DMS79 treated with DMSO at 0.1 percent for 48 hours (cell line): Measurements from ENCODE around the gene ARID4B.
"Not testable (repeated sequence)": the region's sequence is repeated elsewhere in the genome, so short reads cannot be mapped to it uniquely, and the experiment has no call there.

Source experiments
- DNase-seq: peaks from one replicate; lab custom pipeline; 2025; lab: John Stamatoyannopoulos, UW

The ARID4B gene, protein sequence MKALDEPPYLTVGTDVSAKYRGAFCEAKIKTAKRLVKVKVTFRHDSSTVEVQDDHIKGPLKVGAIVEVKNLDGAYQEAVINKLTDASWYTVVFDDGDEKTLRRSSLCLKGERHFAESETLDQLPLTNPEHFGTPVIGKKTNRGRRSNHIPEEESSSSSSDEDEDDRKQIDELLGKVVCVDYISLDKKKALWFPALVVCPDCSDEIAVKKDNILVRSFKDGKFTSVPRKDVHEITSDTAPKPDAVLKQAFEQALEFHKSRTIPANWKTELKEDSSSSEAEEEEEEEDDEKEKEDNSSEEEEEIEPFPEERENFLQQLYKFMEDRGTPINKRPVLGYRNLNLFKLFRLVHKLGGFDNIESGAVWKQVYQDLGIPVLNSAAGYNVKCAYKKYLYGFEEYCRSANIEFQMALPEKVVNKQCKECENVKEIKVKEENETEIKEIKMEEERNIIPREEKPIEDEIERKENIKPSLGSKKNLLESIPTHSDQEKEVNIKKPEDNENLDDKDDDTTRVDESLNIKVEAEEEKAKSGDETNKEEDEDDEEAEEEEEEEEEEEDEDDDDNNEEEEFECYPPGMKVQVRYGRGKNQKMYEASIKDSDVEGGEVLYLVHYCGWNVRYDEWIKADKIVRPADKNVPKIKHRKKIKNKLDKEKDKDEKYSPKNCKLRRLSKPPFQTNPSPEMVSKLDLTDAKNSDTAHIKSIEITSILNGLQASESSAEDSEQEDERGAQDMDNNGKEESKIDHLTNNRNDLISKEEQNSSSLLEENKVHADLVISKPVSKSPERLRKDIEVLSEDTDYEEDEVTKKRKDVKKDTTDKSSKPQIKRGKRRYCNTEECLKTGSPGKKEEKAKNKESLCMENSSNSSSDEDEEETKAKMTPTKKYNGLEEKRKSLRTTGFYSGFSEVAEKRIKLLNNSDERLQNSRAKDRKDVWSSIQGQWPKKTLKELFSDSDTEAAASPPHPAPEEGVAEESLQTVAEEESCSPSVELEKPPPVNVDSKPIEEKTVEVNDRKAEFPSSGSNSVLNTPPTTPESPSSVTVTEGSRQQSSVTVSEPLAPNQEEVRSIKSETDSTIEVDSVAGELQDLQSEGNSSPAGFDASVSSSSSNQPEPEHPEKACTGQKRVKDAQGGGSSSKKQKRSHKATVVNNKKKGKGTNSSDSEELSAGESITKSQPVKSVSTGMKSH (N-terminal part only)

DNA sequence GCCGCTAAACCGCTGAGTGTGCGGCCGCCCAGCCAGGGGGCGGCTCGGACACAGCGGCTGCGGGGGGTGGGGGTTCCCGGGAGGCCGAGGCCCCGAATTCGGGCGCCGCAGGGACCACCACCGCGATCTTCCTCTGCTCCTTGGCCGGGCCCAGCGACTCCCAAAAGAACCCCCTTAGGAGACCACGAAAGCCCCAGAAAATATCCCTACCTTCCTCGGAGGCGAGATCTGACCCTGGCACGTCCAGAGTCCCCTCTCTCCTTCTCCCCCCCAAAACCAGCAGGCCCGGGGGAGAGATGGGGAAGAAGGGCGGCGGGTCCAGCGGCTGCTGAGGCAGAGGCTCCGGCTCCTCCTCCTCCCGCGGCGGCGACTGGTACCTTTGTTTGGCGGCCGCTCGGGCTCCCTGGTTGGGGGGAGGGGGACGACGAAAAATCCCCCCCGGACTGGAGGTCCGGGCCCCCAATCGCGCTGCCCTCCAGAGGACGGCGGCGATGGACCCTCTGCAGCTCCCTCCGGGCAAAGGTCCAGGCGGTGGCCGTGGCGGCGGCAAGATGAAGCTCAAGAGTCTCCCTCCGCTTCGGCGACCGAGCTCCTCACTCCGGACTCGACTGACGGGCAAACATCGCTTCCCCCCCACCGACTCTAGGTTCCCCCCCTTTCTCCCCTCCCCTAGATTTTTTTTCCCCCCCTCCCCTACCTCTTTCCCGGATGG lies at the start of gene ARID4B:
Gene ARID4B (minus strand): TSS at position 621 of the 712 bp plus-strand sequence. CDS start 1,260 bp downstream, outside the sequence.
- DNase-seq = peak; percentile 40

DNA sequence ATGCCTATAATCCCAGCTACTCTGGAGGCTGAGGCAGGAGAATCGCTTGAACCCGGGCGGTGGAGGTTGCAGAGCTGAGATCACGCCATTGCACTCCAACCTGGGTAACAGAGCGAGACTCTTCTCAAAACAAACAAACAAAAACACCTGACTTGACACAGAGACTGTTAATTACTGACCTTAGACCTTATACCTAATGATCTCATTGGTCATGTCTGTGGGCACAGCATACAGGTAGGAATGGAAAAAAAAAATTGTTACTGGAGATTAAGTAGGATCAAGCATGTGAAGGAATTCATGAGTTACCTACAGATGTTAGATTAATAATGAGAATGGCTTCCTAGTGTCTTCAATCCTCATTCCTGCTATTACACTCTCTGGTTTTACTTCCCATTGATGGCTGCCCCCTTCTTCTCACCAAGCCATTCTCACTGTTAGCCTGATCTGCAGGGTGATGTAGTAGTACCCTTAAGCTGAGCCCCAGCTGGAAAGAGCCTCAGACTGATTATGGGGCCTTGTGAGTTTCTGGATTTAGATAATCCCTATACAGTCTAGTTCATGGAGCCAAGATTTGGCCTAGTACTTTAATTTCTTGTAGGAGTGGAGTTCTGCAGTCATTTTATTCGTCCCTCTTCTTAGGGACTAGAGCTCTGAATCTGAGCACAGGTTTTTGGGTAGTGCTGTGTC lies 48.1 kb upstream of the ARID4B start:
- DNase-seq = no peak

DNA sequence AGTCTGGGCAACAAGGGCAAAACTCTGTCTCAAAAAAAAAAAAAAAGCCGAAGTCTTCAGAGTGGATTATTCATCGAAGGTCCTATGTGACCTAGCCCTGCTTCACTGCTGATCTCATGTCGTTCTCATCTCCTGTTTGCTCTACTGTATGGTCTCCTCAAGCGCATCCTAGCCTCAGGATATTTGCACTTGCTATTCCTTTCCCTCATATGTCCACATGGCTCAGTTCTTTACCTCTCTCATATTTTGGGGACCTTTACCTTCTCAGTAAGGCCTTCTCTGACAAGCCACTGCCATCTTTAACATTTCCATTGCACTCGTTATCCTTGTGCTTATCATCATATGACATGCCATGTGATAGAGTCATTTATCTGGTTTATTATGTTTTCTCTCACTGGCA lies 41.8 kb upstream of the ARID4B start:
- no peak for DNase-seq

DNA sequence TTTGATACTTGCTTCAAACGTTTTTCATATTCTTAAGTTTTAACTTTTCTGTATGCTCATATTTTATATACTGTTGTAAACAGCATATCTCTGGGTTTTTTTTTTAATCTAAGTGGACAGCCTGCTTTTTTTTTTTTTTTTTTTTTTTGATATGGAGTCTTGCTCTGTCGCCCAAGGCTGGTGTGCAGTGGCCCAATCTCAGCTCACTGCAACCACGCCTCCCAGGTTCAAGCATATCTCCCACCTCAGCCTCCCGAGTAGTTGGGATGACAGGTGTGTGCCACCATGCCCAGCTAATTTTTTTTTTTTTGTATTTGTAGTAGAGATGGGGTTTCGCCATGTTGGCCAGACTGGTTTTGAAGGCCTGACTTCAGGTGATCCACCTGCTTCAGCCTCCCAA lies 40.4 kb upstream of the ARID4B start:
- no peak for DNase-seq

DNA sequence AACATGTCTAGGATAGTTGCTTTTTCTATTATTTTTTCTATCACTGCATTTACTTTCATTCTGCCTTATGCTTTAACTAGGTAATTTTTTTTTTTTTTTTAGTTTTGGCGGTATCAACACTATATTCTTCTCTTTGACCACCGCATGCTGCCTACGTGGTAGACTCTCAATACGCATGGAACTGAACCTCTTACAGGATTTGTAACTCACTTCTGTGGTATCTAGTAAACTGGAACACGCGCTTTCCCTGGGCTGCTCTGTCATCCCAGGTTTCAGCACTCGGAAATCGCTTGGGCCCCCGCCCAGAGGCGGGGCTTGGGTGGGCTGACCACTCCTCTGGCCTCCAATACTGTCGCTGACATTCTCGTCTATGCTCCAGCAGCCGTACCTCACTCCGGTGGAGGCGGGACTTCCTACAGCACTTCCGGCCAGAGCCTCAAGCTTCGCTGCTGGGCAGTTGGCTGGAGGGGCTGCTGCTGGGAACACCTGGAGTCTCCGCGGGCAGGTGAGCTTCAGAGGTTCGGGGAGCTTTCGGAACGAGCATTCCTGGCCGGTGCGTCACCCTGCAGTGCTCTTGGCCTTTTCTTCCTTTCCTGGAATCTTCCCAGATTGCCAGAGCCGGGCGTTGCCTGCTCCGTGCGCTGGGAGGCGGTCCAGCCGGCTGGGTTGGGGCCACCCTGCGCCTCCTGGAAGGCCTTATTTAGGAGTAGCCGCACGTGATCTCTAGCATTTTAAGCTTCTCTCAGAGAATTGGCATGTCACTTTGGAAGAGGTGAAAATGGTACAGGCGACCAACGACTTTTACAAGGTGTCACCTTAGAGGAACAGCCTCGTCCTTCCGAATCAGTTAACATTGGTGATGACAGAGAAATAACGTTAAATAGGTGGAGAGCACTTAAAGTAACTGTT lies 39.3 kb upstream of the ARID4B start, which contains the start of gene TBCE:
Gene TBCE (plus strand): TSS at position 428 of the 909 bp plus-strand sequence. CDS start 12,623 bp downstream, outside the sequence.
- peak; percentile 96 for DNase-seq

DNA sequence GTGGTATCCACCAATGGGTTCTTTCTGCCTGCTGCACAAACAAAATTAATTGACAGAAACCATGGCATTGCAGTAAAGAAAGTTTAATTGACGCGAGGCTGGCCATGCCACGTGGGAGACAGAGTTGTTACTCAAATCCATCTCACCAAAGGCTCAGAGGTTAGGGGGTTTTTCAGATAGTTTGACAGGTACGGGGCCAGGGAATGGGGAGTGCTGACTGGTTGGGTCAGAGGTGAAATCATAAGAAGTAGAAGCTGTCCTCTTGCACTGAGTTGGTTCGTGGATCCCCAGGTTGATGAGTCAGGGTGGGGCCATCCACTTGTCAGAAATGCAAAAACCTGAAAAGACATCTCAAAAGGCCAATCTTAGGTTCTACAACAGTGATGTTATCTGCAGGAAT lies 38.3 kb upstream of the ARID4B start:
- DNase-seq = no peak

DNA sequence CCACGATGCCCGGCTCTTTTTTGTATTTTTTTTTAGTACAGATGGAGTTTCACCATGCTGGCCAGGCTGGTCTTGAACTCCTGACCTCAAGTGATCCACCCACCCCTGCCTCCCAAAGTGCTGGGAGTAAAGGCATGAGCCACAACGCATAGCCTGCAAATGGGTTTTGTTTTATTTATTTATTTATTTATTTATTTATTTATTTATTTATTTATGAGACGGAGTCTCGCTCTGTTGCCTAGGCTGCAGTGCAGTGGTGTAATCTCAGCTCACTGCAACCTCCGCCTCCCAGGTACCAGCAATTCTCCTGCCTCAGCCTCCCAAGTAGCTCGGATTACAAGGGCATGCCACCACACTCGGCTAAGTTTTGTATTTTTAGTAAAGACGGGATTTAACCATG lies 36.2 kb upstream of the ARID4B start:
- not testable (repeated sequence) for DNase-seq

DNA sequence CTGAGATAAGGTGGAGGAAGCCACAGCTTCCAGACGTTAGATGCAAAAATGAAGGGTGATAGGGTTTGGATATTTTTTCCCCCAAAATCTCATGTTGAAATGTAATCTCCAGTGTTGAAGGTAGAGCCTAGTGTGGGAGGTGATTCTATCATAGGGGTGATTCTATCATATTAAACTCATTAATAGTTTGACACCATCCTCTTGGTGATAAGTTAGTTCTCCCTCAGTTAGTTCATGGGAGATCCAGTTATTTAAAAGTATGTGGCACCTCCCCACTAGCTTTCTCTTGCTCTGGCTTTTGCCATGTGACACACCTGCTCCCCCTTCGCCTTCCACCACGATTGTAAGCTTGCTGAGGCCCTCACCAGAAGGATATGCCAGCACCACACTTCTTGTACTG lies 30.9 kb upstream of the ARID4B start:
- DNase-seq = no peak

DNA sequence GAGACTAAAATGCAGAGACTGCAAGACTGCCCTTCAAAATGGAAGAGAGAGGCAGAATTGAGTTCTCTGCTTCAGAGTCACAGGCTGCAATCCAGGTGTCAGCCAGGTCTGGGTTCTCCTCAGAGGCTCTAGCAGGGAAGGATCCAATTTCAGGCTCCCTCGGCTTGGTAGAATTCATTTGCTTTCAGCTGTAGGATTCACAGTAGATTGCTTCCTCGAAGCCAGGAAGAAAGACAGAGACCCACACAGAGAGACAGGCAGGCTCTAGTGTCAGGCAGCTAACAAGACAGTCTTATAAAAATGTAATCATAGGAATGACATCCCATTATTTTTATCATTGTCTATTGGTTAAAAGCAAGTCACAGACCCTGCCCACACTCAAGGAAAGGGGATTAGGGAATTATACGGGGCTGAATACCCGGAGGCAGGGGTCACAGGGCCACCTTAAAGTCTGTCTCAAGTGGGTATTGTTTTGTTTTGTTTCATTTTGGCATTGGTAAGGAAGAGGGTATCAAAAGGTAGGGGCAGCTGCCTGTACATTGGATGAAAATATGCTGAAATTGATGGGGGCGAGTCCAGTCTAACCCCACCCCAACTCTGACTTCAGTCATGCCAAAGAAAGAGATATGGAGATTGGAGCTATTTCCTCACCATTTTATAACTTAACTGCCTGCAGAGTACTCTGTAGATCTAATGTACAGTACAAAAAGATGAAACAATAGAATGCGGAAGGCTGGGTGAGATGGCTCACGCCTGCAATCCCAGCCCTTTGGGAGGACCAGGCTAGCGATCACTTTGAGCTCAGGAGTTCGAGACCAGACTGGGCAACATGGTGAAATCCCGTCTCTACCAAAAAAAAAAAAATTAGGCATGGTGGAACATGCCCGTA lies 29.8 kb upstream of the ARID4B start:
- peak; percentile 62 for DNase-seq

DNA sequence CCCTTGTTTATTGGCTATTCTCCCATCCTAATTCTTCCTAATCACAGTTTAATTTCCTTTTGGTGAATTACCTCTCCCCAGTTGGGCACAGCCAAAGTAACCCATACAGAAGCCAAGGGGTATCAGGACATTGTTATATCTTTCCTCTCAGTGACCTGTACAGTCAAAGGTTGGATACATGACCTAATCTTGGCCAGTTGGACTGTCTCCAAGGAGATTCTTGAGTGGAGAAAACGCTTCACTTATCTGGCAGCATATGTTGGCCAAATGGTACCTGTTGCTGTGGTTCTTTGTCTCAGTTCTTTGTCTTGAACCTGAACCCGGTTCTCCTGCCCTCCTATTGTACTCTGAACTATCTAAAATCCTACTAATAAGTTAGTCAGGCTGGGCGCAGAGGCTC lies 23.9 kb upstream of the ARID4B start:
- DNase-seq = no peak

DNA sequence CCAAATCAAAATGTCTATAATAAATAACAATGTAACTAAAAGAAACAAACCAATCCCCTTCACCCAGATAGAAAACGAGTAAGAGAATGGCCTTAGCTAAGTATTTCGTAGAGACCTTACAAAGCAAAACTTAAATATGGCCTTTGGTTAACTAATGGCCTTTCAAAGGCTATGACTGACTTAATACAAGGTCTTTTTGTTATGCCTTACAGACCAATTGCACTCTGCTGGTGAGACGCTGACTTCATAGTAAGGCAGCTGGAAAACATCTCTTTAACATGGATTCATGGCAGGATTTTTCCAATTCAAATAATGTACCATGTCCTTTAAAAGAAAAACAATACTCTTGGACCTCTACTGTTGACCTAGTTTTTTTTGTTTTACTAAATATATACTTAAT lies 23.5 kb upstream of the ARID4B start:
- no peak for DNase-seq

DNA sequence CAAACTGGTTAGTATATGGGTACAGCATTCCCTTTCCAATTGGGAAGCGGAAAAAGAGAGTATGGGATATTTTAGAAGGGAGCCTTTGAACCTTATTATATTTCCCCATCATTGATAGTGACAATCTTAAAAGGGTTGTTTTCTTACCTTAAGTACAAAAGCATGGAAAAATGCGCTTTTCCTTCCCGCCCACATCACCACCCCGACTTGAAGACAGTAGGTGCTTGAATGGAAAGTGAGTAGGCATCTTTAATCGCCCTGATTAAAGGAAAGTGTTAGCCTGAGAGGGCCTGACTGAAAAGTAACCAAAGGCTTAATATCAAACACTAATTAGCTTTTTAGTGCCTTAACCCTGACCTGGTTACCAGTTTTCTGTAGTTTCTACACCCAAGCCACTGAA lies 15.7 kb upstream of the ARID4B start:
- DNase-seq = no peak

DNA sequence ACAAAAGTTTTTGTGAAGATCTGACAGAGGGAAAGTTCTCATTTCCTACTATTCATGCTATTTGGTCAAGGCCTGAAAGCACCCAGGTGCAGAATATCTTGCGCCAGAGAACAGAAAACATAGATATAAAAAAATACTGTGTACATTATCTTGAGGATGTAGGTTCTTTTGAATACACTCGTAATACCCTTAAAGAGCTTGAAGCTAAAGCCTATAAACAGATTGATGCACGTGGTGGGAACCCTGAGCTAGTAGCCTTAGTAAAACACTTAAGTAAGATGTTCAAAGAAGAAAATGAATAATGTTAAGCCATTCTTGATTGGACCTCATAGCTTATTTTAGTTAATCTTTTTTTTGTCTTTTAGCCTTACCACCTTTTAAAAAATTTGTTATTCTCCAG lies 14.5 kb upstream of the ARID4B start:
- DNase-seq = no peak

DNA sequence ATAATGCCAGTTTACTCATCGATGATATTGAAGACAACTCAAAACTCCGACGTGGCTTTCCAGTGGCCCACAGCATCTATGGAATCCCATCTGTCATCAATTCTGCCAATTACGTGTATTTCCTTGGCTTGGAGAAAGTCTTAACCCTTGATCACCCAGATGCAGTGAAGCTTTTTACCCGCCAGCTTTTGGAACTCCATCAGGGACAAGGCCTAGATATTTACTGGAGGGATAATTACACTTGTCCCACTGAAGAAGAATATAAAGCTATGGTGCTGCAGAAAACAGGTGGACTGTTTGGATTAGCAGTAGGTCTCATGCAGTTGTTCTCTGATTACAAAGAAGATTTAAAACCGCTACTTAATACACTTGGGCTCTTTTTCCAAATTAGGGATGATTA lies 14.1 kb upstream of the ARID4B start:
- DNase-seq = no peak

DNA sequence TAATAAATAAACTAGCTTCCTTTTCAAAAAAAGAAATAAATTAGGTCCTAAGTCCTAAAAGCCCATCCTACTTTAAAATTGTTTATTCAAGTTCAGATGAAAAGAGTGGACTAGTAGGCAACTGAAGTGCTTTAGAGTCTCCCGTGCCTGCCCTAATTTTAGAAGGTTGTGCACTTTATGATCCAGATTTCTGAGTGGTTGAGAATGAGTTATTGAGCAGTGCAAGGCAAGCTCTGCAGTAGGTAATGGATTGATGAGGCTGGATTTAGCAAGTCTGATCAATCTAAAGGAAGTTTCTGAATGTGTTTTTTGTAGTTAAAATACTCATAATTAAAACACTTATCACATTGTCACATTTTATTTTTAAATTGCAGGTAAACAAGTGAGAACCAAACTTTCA lies 13.4 kb upstream of the ARID4B start:
- no peak for DNase-seq

DNA sequence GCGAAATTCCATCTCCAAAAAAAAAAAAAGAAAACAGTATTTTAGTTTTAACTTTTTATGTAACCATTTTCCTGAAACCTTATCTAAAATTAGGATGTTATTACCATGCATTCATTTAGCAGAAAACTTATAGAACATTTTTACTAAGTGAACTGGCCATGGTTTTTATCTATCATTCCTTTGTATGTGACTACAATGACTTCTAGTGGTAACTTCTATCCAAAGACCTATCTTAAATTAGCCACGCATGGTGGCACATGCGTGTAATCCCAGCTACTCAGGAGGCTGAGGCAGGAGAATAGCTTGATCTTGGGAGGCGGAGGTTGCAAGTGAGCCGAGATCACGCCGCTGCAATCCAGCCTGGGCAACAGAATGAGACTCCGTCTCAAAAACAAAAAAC lies 11.8 kb upstream of the ARID4B start:
- DNase-seq = no peak

DNA sequence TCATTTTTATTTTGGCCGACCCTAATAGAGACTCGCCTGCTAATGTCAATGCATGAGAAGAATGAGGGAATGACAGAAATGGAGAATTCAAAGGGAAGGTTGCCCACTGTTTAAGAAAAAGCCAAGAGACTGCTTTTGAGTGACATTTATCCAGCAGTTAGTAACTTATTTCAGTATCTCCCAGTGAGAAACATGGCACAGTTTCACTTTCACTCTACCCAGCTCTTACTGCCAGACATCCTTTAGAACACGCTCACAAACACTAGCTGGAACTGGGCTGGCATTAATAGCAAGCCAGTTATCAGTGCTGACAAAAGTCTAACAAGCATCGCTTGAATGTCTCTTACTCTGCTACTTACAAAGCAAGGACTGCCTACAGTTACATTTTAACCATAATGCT lies 8.9 kb upstream of the ARID4B start:
- DNase-seq = no peak

DNA sequence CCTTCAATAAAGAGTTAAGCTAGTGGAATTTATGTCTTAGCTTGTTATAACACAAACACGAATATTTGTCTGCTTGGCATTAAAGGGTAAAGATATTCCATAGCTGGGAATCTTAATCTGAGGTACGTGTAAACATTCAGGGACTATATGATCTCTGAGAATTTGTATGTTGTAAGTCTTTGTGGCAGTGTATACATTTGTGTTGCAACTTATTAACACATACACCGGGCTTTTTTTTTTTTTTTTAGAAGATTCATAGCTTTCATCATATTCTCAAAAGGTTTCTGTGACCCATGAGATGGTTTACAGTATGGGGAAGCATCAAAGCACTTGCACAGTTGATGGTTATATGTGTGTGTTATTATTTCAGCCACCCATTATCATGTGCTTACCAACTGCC lies 3.4 kb upstream of the ARID4B start:
- DNase-seq = no peak

DNA sequence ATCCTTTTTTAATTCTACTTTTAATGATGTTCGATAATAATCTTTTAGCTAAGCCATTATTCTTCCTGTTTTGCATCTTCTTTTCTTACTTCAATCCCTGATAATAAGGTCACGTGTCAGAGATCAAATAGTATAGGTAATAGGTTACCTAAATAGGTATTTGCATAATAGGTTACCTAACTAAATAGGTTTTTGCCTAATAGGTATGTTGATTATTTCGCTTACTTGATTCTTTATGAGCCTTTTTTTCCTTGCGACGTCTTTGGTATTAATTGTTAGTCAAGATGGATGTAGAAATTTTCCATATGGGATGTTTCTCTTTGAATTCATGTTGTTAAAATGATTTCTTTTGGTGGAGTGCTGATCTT lies 2.9 kb upstream of the ARID4B start:
- DNase-seq = no peak
